Right atrium auricular region (tissue), 2 donors: Measurements from ENCODE around the gene RGCC. TPM values are rescaled to one million over a fixed set of nuclear protein-coding genes. Genes with fewer than 3 reads are reported as not detected.
A peak's percentile ranks its signal among the peaks of the same experiment; 100 is the strongest.
"Not testable (repeated sequence)": the region's sequence is repeated elsewhere in the genome, so short reads cannot be mapped to it uniquely, and the experiment has no call there.

Source experiments
- DNase-seq: peaks from one replicate; pipeline ENCODE4 v3.0.0-alpha.2; 2019; ENCODE audit warnings: low spot score
- H3K27ac ChIP-seq, 2 donors: fragments of 200-600 bp; sonication (generic); 1 replicate in 1 of 2; 2 replicates in 1 of 2; pipeline ENCODE4 v1.5.1; 2016 to 2019
- H3K27me3 ChIP-seq, 2 donors: fragments of 200-600 bp; sonication (generic); one replicate each; pipeline versions ENCODE4 v1.5.1 to v1.6.0; 2017 to 2019
- H3K36me3 ChIP-seq: fragments of 200-600 bp; sonication (generic); one replicate; pipeline ENCODE4 v1.5.1; 2016
- H3K4me1 ChIP-seq, 2 donors: fragments of 200-600 bp; sonication (generic); one replicate each; pipeline versions ENCODE4 v1.5.1 to v1.6.0; 2017 to 2019
- H3K4me3 ChIP-seq, 2 donors: fragments of 200-600 bp; sonication (generic); 1 replicate in 1 of 2; 2 replicates in 1 of 2; pipeline ENCODE4 v1.5.1; 2017 to 2019; ENCODE audit warnings: mild to moderate bottlenecking in 1 of 2, moderate library complexity in 1 of 2
- H3K9me3 ChIP-seq, 2 donors: fragments of 200-600 bp; sonication (generic); one replicate each; pipeline ENCODE4 v1.5.1; 2019
- total RNA-seq, 2 donors: library from RNA; depleted of rRNA; stranded (reverse); fragments of >200 nt; gene quantifications; one replicate each; pipeline ENCODE4 v1.1.0, GENCODE V29; 2016
- TF ChIP-seq, protein P1 (sequence below), 2 donors: fragments of 200-600 bp; sonication (generic); IDR thresholded peaks; one replicate each; pipeline ENCODE4 v1.5.1; 2019; ENCODE audit warnings: antibody characterized with exemption in 2 of 2

The RGCC gene
- total RNA-seq, 2 donors from 2014 or later = 53.9 to 94.8 TPM

- no peak for DNase-seq
- no peak overlapping the region for H3K4me3 ChIP-seq
- no peak overlapping the region for H3K27ac ChIP-seq
- TF ChIP-seq, protein P1, sequence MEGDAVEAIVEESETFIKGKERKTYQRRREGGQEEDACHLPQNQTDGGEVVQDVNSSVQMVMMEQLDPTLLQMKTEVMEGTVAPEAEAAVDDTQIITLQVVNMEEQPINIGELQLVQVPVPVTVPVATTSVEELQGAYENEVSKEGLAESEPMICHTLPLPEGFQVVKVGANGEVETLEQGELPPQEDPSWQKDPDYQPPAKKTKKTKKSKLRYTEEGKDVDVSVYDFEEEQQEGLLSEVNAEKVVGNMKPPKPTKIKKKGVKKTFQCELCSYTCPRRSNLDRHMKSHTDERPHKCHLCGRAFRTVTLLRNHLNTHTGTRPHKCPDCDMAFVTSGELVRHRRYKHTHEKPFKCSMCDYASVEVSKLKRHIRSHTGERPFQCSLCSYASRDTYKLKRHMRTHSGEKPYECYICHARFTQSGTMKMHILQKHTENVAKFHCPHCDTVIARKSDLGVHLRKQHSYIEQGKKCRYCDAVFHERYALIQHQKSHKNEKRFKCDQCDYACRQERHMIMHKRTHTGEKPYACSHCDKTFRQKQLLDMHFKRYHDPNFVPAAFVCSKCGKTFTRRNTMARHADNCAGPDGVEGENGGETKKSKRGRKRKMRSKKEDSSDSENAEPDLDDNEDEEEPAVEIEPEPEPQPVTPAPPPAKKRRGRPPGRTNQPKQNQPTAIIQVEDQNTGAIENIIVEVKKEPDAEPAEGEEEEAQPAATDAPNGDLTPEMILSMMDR (IDR thresholded peaks at IDR 0.05) = no peak
- H3K27me3 ChIP-seq = no peaks in the 10 kb centered on the region
- no peaks in the 10 kb centered on the region for H3K4me1 ChIP-seq
- no peaks in the 10 kb centered on the region for H3K36me3 ChIP-seq
- no peaks in the 10 kb centered on the region for H3K9me3 ChIP-seq
Measured at GRCh38 chr13:41420146-41420545, 37.2 kb upstream of the RGCC start.

GRCh38 chr13:41421330-41421729 is 36.0 kb upstream of the RGCC start:
- H3K4me3 ChIP-seq, DNase-seq, H3K9me3 ChIP-seq, H3K36me3 ChIP-seq, H3K4me1 ChIP-seq, H3K27ac ChIP-seq, H3K27me3 ChIP-seq: not testable (repeated sequence)

DNA sequence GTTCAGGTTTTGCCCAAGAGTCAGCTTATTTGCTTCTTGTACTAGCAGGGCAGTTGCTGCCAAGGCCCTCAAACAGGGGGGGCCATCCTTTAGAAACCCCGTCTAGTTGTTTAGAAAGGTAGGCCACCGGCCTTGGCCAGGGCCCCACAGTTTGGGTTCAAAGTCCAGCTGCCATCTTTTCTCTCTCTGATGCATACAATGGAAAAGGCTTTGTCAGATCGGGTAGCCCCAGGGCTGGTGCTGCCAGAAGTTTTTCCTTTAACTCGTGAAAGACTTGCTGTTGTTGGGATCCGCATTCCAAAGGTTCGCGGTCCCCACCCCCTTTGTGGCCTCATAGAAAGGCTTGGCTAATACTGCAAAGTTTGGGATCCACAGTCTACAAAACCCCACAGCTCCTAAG is 35.4 kb upstream of the RGCC start:
- H3K4me3 ChIP-seq, DNase-seq, H3K9me3 ChIP-seq, H3K27ac ChIP-seq, H3K4me1 ChIP-seq, H3K36me3 ChIP-seq, H3K27me3 ChIP-seq: not testable (repeated sequence)

GRCh38 chr13:41423259-41423658 is 34.1 kb upstream of the RGCC start:
- not testable (repeated sequence) for H3K4me1 ChIP-seq, H3K27me3 ChIP-seq, H3K4me3 ChIP-seq, H3K27ac ChIP-seq, H3K9me3 ChIP-seq, DNase-seq, H3K36me3 ChIP-seq

DNA sequence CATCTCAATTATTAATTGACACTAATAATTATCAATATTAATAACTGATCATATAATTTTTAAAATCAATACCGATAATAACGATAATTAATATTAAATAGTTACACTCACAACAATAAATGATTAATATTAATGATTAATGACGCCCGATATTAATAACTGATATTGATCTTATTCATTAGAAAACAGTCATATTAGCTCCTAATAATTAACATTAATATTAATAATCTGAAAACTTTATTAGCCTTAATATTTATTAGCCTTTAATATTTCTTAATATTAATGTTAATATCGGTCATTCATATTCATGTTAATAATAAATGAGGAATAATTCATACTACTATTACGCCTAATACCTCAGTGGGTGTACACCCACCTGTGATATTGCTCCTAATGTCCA is 32.7 kb upstream of the RGCC start:
- not testable (repeated sequence) for H3K27ac ChIP-seq, H3K4me1 ChIP-seq, H3K36me3 ChIP-seq, H3K27me3 ChIP-seq, H3K4me3 ChIP-seq, DNase-seq, H3K9me3 ChIP-seq

DNA sequence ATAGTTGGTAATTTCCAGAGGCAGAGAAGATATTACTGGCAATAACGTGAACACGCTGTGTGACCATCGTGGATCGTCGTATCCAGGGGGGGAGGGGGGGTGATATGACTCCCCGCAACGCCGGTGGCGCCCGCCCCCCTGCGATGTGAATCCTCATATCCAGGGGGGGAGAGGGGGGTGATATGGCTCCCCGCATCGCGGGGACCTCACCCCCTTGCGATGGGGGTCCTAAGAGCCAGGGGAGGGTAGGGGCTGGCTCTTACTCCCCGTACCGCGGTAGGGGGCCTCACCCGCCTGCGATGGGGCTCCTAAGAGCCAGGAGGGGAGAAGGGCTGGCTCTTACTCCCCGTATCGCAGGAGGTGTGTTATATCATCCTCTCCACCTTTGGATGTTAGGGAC is 31.3 kb upstream of the RGCC start:
- no peak overlapping the region for H3K27ac ChIP-seq
- H3K4me1 ChIP-seq = peaks cover 0 to 7% of the 10 kb centered on the region in 2 donors
- H3K9me3 ChIP-seq = no peaks in the 10 kb centered on the region
- no peak overlapping the region for H3K4me3 ChIP-seq
- TF ChIP-seq, protein P1 (IDR thresholded peaks at IDR 0.05) = no peak
- no peak for DNase-seq
- no peaks in the 10 kb centered on the region for H3K36me3 ChIP-seq
- H3K27me3 ChIP-seq = no peaks in the 10 kb centered on the region

DNA sequence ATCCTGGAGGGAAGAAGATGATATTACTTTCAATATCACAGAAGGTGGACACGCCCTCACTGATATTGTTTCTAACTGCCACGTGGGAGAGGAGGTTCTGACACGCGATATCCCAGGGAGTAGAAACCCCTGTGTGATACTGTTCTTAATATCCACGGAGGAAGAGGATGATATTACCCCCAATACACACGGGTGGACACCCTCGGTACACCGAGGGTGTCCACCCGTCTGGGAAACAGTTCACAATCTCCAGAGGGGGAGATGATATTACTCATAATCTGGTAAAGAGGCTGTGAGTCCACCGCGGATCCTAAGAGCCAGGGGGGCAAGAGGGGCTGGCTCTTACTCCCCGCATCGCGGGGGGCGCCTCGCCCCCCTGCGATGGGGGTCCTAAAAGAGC is 29.7 kb upstream of the RGCC start:
- H3K9me3 ChIP-seq = no peaks in the 10 kb centered on the region
- H3K27me3 ChIP-seq = no peaks in the 10 kb centered on the region
- no peaks in the 10 kb centered on the region for H3K36me3 ChIP-seq
- no peak for DNase-seq
- H3K4me1 ChIP-seq = peaks cover 0 to 7% of the 10 kb centered on the region in 2 donors
- no peak overlapping the region for H3K27ac ChIP-seq
- peak overlapping the region in 1 of 2 donors; percentile 24 for H3K4me3 ChIP-seq
- TF ChIP-seq, protein P1 (IDR thresholded peaks at IDR 0.05) = no peak

DNA sequence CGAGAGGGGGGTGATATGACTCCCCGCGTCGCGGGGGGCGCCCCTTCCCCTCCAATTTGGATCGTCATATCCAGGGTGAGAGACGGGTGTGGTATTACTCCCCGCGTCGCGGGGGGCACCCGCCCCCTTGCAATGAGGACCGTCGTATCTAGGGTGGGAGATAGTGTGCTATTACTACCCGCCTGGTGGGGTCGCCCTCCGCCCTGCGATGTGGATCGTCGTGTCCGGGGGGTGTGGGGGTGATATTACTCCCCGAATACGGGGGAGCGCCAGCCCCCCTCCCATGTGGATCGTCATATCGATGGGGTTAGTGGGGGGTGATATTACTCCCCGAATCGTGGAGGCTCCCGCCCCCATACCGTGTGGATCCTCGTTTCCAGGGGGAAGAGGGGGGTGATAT is 29.2 kb upstream of the RGCC start:
- Histone ChIP-seq H3K4me3 (peak overlapping the region in 1 of 2 donors; percentile 24), H3K27ac (no peak overlapping the region), H3K9me3 (no peaks in the 10 kb centered on the region), H3K4me1 (peaks cover 0 to 7% of the 10 kb centered on the region in 2 donors), H3K36me3 (no peaks in the 10 kb centered on the region), H3K27me3 (no peaks in the 10 kb centered on the region)
- TF ChIP-seq, protein P1 (IDR thresholded peaks at IDR 0.05) = peak in 1 of 2 donors; percentile 41
- DNase-seq = no peak

DNA sequence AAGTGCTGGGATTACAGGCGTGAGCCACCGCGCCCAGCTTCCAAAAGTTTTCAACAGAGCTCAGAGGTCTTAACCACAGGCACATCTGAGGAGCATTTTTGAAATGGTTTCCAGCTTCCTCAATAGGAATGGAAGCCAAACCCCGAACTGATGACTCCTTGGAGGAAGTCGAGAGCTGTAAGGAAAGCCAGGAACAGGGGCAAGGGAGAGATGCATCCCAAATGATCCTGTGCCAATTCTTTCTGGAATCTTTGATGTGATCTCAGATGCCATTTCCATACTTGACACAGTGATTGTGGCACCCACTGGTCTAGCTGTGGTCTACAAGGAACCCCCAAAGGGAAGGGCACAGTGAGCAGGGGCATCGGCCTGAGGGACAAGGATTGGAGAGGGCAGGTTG is 23.3 kb upstream of the RGCC start:
- not testable (repeated sequence) for H3K27me3 ChIP-seq, DNase-seq, H3K4me1 ChIP-seq, H3K4me3 ChIP-seq, H3K9me3 ChIP-seq, H3K27ac ChIP-seq, H3K36me3 ChIP-seq
